Measurements from ENCODE around the gene SDK1. TPM values are rescaled to one million over a fixed set of nuclear protein-coding genes. Genes with fewer than 3 reads are reported as not detected.

SDK1 gene
- total RNA-seq, 1 donor from 2014 or later: 1.1 TPM

DNA sequence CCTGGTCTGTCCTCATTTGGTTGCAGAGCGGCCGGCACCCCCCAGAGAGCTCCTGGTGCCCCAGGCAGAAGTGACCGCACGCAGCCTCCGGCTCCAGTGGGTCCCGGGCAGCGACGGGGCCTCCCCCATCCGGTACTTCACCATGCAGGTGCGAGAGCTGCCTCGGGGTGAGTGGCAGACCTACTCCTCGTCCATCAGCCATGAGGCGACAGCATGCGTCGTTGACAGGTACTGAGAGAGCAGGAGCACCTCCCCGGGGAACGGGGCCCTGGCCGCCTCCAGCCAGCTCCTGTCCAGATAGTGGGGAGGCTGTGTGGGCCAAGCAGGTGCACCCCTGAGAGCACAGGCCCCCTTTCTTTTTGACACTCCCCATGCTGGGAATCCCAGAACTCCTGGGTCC lies 848.2 kb downstream of the SDK1 start:
- no peak for DNase-seq (ENCODE audit: low read depth, low spot score)

DNA sequence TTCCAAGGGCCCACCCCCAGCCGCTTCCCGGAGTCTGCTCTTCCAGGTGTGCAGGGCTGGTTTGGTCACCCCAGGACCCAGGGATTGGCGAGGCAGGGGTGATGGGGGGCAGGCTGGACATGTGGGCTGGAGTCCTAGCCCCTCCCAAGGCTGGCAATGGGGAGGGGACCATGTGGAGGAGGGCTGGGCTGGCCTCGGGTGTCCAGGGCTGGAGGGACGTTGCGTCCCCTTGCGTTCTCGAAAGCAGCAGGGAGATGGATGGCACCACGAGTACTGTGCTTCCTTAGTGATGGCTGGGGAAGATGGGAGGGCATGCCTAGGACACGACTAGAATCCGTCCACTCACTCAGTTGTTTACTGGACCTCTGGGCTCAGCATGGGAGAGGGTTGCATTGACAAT lies 848.6 kb downstream of the SDK1 start:
- DNase-seq (ENCODE audit: low read depth, low spot score): no peak

DNA sequence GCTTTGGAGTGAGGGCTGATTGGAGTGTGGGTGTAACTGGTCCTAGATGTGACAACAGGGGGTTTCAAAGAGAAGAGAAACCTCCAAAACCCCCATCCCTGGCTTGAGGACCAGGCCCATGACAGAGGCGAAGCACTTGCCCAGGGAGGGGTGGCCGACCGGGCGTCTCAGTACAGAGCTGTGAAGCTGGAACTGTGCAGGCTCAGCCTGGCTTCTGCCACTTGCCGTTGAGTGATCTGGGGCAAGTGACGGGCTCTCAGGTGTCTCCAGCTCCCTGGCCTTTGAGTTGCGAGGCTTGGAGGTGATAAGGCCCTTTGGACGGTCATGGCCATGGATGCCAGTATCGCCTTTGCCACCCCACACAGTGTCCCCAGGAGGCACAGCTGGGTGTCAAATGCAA lies 849.7 kb downstream of the SDK1 start:
- no peak for DNase-seq (ENCODE audit: low read depth, low spot score)

DNA sequence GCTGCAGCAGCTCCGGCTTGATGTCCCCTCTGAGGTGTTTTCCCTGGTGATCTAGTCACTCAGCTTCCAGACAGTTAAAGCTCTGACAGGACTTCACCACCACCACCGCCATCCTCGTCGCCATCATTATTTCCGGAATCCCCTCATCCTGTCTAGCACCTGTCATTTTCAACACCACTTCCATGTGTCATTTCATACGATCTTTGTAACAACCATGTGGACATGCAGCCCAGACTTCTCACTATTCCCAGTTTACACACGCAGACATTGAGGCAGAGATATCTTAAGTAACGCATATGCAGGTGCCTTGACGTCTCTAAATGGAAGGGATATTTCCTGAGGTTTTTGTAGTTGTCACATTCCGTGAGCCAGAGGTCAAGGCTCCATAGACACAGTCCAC lies 850.5 kb downstream of the SDK1 start:
- no peak for DNase-seq (ENCODE audit: low read depth, low spot score)

GRCh38 chr7:4151926-4152549 lies 851.0 kb downstream of the SDK1 start:
- DNase-seq (ENCODE audit: low read depth, low spot score): no peak

- DNase-seq (ENCODE audit: low read depth, low spot score): no peak
Observed at GRCh38 chr7:4154882-4155535, 854.0 kb downstream of the SDK1 start.

- no peak for DNase-seq (ENCODE audit: low read depth, low spot score)
Observed at GRCh38 chr7:4156190-4156589, 855.1 kb downstream of the SDK1 start.

GRCh38 chr7:4157651-4158050 lies 856.6 kb downstream of the SDK1 start:
- no peak for DNase-seq (ENCODE audit: low read depth, low spot score)

GRCh38 chr7:4158441-4159153 lies 857.5 kb downstream of the SDK1 start:
- DNase-seq (ENCODE audit: low read depth, low spot score): no peak

GRCh38 chr7:4159154-4159501 lies 858.1 kb downstream of the SDK1 start:
- no peak for DNase-seq (ENCODE audit: low read depth, low spot score)

GRCh38 chr7:4159761-4160554 lies 858.9 kb downstream of the SDK1 start:
- no peak for DNase-seq (ENCODE audit: low read depth, low spot score)

- no peak for DNase-seq (ENCODE audit: low read depth, low spot score)
Observed at GRCh38 chr7:4162884-4163564, 862.0 kb downstream of the SDK1 start.

GRCh38 chr7:4163565-4164203 lies 862.6 kb downstream of the SDK1 start:
- no peak for DNase-seq (ENCODE audit: low read depth, low spot score)

DNA sequence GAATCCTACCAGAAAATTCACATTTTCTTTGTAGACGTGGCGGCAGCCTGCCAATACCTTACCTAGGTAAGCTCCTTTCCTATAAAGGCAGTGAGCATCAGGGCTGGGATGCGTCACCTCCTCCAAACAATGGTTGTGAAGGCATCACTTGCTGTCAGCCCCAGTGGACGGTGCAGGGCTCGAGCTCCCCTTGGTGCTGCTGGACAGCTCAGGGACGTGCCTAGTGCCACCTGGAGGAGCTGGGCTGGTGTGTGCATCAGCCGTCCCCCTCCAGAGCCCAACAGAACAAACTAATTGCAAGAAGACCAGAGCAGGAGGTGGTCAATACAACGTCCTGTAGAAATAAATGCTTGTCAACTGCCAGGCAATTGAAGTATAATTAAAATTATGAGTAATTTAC lies 863.5 kb downstream of the SDK1 start:
- DNase-seq (ENCODE audit: low read depth, low spot score): no peak

DNA sequence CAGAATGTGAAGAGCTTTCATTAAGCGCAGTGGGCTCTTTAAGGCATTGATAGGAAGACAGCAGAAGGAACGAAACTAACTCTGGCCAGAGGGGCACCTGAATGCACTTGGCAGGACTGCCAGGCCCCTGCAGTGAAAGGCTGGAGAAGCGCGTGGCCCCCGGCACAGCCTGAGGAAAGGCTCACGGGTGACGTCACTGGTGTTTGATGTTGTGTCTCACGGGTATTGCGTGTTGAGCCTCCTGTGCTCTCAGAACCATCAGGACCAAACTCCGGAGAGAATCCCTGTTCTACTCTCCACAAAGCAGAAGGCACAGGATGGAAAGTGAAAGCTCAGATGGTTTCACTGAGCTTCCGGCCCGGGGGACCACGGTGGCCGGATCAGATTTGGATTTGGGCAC lies 865.3 kb downstream of the SDK1 start:
- no peak for DNase-seq (ENCODE audit: low read depth, low spot score)

GRCh38 chr7:4166807-4167206 lies 865.8 kb downstream of the SDK1 start:
- no peak for DNase-seq (ENCODE audit: low read depth, low spot score)

DNA sequence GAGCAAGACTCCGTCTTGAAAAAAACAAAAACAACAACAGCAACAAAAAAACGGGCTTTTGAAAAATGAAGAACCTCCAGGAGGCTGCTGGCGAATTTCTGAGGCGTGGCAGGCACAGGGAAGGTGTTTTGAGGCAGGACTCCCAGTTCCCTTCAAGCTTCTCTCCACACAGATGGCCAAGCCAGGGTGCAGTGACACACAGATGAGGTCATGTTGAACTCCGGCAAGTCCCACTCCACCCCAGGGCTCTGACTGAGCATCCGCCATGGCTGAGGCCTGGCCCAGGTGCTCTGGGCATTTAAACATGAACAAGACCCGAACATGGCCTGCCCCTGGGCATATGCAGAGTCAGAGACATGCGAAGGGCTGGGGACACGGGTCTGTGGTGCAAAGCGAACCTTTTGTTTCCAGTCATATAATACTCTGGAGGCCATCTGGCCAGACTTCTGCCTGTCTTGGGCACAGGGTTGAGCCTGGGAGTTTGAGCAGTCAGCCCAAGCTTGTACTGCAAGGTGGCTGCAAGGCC lies 866.4 kb downstream of the SDK1 start:
- no peak for DNase-seq (ENCODE audit: low read depth, low spot score)

DNA sequence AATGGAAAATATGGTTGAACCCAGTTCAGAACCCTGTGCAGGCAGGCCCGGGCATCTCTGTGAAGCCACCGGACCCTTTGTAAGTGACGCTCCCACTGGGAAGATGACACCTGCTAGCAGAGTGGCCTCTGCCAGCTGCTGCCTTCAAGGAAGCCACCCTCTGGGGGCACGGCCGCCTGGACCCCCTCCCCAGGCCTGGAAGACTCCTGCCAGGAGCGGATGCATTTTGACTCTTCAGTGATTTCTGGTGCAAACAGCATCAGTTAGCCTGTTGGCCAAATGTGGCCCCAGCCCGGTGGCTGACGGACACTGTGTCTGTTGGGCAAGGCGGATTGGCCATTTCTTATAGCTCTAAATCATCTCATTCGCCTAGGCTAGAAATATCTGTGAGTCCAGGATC lies 867.0 kb downstream of the SDK1 start:
- DNase-seq (ENCODE audit: low read depth, low spot score): no peak

GRCh38 chr7:4168541-4168940 lies 867.5 kb downstream of the SDK1 start:
- DNase-seq (ENCODE audit: low read depth, low spot score): no peak

- DNase-seq (ENCODE audit: low read depth, low spot score): no peak
Observed at GRCh38 chr7:4169455-4169854, 868.4 kb downstream of the SDK1 start.
